SK-N-SH (cell line): ENCODE results near the gene ANKH. TPM values are rescaled to one million over a fixed set of nuclear protein-coding genes. Genes with fewer than 3 reads are reported as not detected.

ENCODE experiments used
- CTCF ChIA-PET: fragments of 300-600, 350-600 bp; formaldehyde crosslinking; extraction: SDS; loops from one replicate; lab custom pipeline; 2021; lab: Yijun Ruan, JAX
- POLR2A ChIA-PET: fragments of 350-600 bp; sonication (Branson Sonifier 250); formaldehyde crosslinking; extraction: SDS; loops from one replicate; lab custom pipeline; 2020; ENCODE audit warnings: antibody characterized with exemption, inconsistent platforms; lab: Yijun Ruan, JAX
- DNase-seq: peaks from one replicate; pipeline ENCODE4 v3.0.0; 2012
- H2AFZ ChIP-seq: fragments of 200-600 bp; sonication (generic); 2 replicates; pipeline ENCODE4 v1.8.1; 2016; ENCODE audit warnings: antibody characterized with exemption, mild to moderate bottlenecking, low read depth
- H3F3A ChIP-seq: fragments of 200-600 bp; sonication (generic); replicated peaks from 2 replicates; pipeline ENCODE3; 2016; ENCODE audit warnings: antibody characterized with exemption, mild to moderate bottlenecking; ENCODE audit not compliant: insufficient read depth
- H3K27ac ChIP-seq, 2 experiments: fragments of 200-500 bp in 1 of 2; fragments of 200-600 bp in 1 of 2; sonication (Bioruptor generic) in 1 of 2; sonication (generic), shearing (Covaris generic) in 1 of 2; 2 replicates each; pipeline versions ENCODE4 v1.5.1 to v1.6.1; 2014 to 2016; ENCODE audit warnings: low read depth in 2 of 2, inconsistent platforms in 1 of 2, low read length in 1 of 2, mild to moderate bottlenecking in 1 of 2, mixed read lengths in 1 of 2
- H3K27me3 ChIP-seq: fragments of 200-600 bp; sonication (generic), shearing (Covaris generic); 2 replicates; pipeline ENCODE4 v1.6.1; 2016; ENCODE audit warnings: mixed run types; ENCODE audit not compliant: insufficient read depth
- H3K36me3 ChIP-seq, 2 experiments: fragments of 200-500 bp in 1 of 2; fragments of 200-600 bp in 1 of 2; sonication (Bioruptor generic) in 1 of 2; sonication (generic) in 1 of 2; replicated peaks in 1 of 2; 2 replicates each; pipeline versions ENCODE3 to v1.5.1; 2014 to 2016; ENCODE audit warnings: low read length in 1 of 2, mild to moderate bottlenecking in 1 of 2; ENCODE audit not compliant: insufficient read depth in 2 of 2, control insufficient read depth in 1 of 2
- H3K4me1 ChIP-seq, 2 experiments: fragments of 200-500 bp in 1 of 2; fragments of 200-600 bp in 1 of 2; sonication (Bioruptor generic) in 1 of 2; sonication (generic), shearing (Covaris generic) in 1 of 2; 2 replicates each; pipeline versions ENCODE4 v1.5.1 to v1.6.1; 2014 to 2016; ENCODE audit warnings: low read depth in 1 of 2, low read length in 1 of 2, mixed run types in 1 of 2; ENCODE audit not compliant: insufficient read depth in 2 of 2, control insufficient read depth in 1 of 2
- H3K4me2 ChIP-seq: fragments of 200-600 bp; sonication (generic), shearing (Covaris generic); 2 replicates; pipeline ENCODE4 v1.6.1; 2017; ENCODE audit warnings: mixed run types
- H3K4me3 ChIP-seq, 2 experiments: fragments of 200-500 bp in 1 of 2; fragments of 200-600 bp in 1 of 2; sonication (Bioruptor generic) in 1 of 2; sonication (generic), shearing (Covaris generic) in 1 of 2; 2 replicates each; pipeline versions ENCODE4 v1.5.1 to v1.8.1; 2014 to 2016; ENCODE audit warnings: low read depth in 2 of 2, inconsistent platforms in 1 of 2, low read length in 1 of 2, mild to moderate bottlenecking in 1 of 2, mixed read lengths in 1 of 2, moderate library complexity in 1 of 2
- H3K79me2 ChIP-seq: fragments of 200-600 bp; sonication (generic); 2 replicates; pipeline ENCODE4 v1.8.1; 2017; ENCODE audit warnings: mild to moderate bottlenecking; ENCODE audit not compliant: insufficient read depth
- H3K9ac ChIP-seq: fragments of 200-600 bp; sonication (generic); 2 replicates; pipeline ENCODE4 v1.6.1; 2017; ENCODE audit warnings: mixed run types
- H3K9me2 ChIP-seq: fragments of 200-600 bp; sonication (generic); 2 replicates; pipeline ENCODE4 v1.6.1; 2017; ENCODE audit warnings: mixed run types
- H3K9me3 ChIP-seq: fragments of 200-600 bp; sonication (generic); 2 replicates; pipeline ENCODE4 v1.6.1; 2017; ENCODE audit warnings: mixed run types, mild to moderate bottlenecking, moderate library complexity
- H4K20me1 ChIP-seq: fragments of 200-600 bp; sonication (generic); 2 replicates; pipeline ENCODE4 v1.6.1; 2017; ENCODE audit warnings: mild to moderate bottlenecking, mixed run types; ENCODE audit not compliant: insufficient read depth
- FOSL2 ChIP-seq: IDR thresholded peaks from 2 replicates; pipeline ENCODE4 v1.4.0; 2012; ENCODE audit warnings: low read depth, mild to moderate bottlenecking, moderate library complexity, borderline replicate concordance
- FOXM1 ChIP-seq: IDR thresholded peaks from 2 replicates; pipeline ENCODE4 v1.4.0; 2012; ENCODE audit warnings: low read depth, mild to moderate bottlenecking
- GATA2 ChIP-seq: sonication (generic); formaldehyde crosslinking; IDR thresholded peaks from 2 replicates; pipeline ENCODE4 v1.5.0; 2020; ENCODE audit warnings: mild to moderate bottlenecking, missing genetic modification reagents
- JUND ChIP-seq: IDR thresholded peaks from 2 replicates; pipeline ENCODE4 v1.4.0; 2012
- MEF2A ChIP-seq: IDR thresholded peaks from 2 replicates; pipeline ENCODE4 v1.4.0; 2012; ENCODE audit warnings: low read depth, borderline replicate concordance
- MXI1 ChIP-seq: IDR thresholded peaks from 2 replicates; pipeline ENCODE4 v1.6.1; 2012; ENCODE audit warnings: mild to moderate bottlenecking, low read depth, low read length, improper control_type of control experiment
- POLR2AphosphoS5 ChIP-seq: IDR thresholded peaks from 2 replicates; pipeline ENCODE4 v1.6.1; 2012; ENCODE audit warnings: low read depth, low read length
- RAD21 ChIP-seq: IDR thresholded peaks from 2 replicates; pipeline ENCODE4 v1.6.1; 2012; ENCODE audit warnings: mild to moderate bottlenecking, low read length
- REST ChIP-seq: IDR thresholded peaks from 2 replicates; pipeline ENCODE4 v1.6.1; 2012; ENCODE audit warnings: mild to moderate bottlenecking, low read depth, low read length, moderate library complexity
- RFX5 ChIP-seq: IDR thresholded peaks from 2 replicates; pipeline ENCODE4 v1.6.1; 2012; ENCODE audit warnings: mild to moderate bottlenecking, improper control_type of control experiment, low read length
- SIN3A ChIP-seq: IDR thresholded peaks from 2 replicates; pipeline ENCODE4 v1.6.1; 2012; ENCODE audit warnings: low read depth, mild to moderate bottlenecking, low read length, moderate library complexity, borderline replicate concordance
- SMC3 ChIP-seq: IDR thresholded peaks from 2 replicates; pipeline ENCODE4 v1.6.1; 2012; ENCODE audit warnings: low read depth, low read length, improper control_type of control experiment
- TCF12 ChIP-seq: IDR thresholded peaks from 2 replicates; pipeline ENCODE4 v1.4.0; 2012
- TEAD4 ChIP-seq: IDR thresholded peaks from 2 replicates; pipeline ENCODE4 v1.4.0; 2012; ENCODE audit warnings: mild to moderate bottlenecking, borderline replicate concordance; ENCODE audit not compliant: insufficient read depth
- USF2 ChIP-seq: fragments of 150-350 bp; IDR thresholded peaks from 2 replicates; pipeline ENCODE4 v1.6.1; 2017; ENCODE audit warnings: antibody characterized with exemption, low read length, low read depth, borderline replicate concordance
- YY1 ChIP-seq: IDR thresholded peaks from 2 replicates; pipeline ENCODE4 v1.4.0; 2012; ENCODE audit warnings: low read depth, mild to moderate bottlenecking
- ZBTB33 ChIP-seq: IDR thresholded peaks from 2 replicates; pipeline ENCODE4 v1.4.0; 2012; ENCODE audit warnings: low read depth, borderline replicate concordance
- WGBS: methylation state at CpG from one replicate; pipeline ENCODE4 v1.1.6; 2017; ENCODE audit warnings: low lambda C conversion rate; 5-methylcytosine and 5-hydroxymethylcytosine counted together
- polyA plus RNA-seq, 3 experiments: library from polyadenylated mRNA; depleted of rRNA; stranded (reverse); fragments of >200 nt; gene quantifications; 2 replicates each; pipeline ENCODE4 v1.2.3, GENCODE V29; 2012
- TF ChIP-seq, protein P1 (sequence below): IDR thresholded peaks from 2 replicates; pipeline ENCODE4 v1.4.0; 2012; ENCODE audit warnings: low read depth

ANKH gene
- polyA plus RNA-seq, 1 of the 3 experiments (the other 2 are of a cell fraction), result 22.0 TPM

- TF ChIP-seq MEF2A (no peak), TCF12 (no peak)
These were observed 166.0 kb downstream of the ANKH start (continued) for GRCh38 chr5:14705556-14705955.

DNA sequence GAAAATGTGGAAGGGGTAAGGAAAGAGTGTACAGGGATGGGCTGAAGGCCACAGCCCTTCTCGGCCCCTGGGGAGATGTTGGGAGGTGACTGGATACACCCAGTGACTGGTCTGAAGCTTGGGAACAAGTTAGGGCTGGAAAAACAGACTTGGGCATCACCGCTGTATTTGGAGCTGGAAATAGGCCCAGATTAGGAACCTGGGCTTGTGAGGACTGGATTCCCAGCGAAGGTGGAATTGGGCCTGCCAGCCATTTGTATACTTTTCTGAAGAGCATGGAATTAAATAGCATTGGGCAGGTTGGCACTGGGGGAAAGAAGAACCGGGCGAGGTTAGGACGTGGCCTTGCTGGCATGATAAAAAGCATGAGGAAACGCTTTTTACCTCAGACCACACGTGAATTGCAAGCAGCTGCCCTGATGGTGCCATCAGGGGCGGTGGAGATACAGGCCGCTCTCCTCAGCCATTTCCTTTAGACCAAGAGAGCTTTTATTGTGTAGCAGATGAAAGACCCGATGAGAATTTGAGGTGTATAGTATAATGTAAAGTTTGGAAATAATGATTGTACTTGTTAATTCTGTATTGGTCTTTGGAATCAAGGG, 169.2 kb downstream of the ANKH start:
- Histone ChIP-seq H3K79me2 (0 out of 2 replicates have a peak, but pooled peaks cover 3% of the 10 kb centered on the region), H3K27ac (no peak overlapping the region), H3K27me3 (no peaks in the 10 kb centered on the region), H3K9me2 (no peaks in the 10 kb centered on the region), H3K4me3 (no peak overlapping the region), H3K4me1 (peaks cover 9 to 14% of the 10 kb centered on the region in 2 experiments; a peak in 3 of 4 replicates), H3K9me3 (no peaks in the 10 kb centered on the region), H3K4me2 (no peak overlapping the region), H3K36me3 (peaks cover 29 to 48% of the 10 kb centered on the region in 2 experiments), H3F3A (peaks cover 14% of the 10 kb centered on the region), H3K9ac (no peak overlapping the region), H4K20me1 (no peaks in the 10 kb centered on the region), H2AFZ (no peak overlapping the region)
- ChIA-PET CTCF (interaction anchor here (0.9 to 1.9 kb wide), 8 partner anchors 8 to 312 kb away, joined by 3 to 7 read pairs (median 5); no protein-coding TSS in a partner anchor), POLR2A (no interaction called here)
- WGBS, result 95% methylated on average over 11 of the region's 11 CpGs
- TF ChIP-seq RFX5 (no peak), RAD21 (no peak), USF2 (no peak), GATA2 (CRISPR knock-in tag) (no peak), YY1 (no peak), TEAD4 (no peak), FOSL2 (no peak), MEF2A (no peak)
- no peak for DNase-seq

- no peak overlapping the region for H3K4me2 ChIP-seq
- H3F3A ChIP-seq, result peaks cover 10% of the 10 kb centered on the region
- H2AFZ ChIP-seq, result no peak overlapping the region
- no peaks in the 10 kb centered on the region for H3K27me3 ChIP-seq
- WGBS, result 92% methylated on average over 7 of the region's 10 CpGs
- ChIA-PET POLR2A (no interaction called here), CTCF (interaction anchor here (1.1 to 1.3 kb wide), 2 partner anchors 26 to 301 kb away, joined by 5 read pairs; no protein-coding TSS in a partner anchor)
- H3K4me3 ChIP-seq, result no peak overlapping the region
- H3K4me1 ChIP-seq, result peaks cover 6 to 7% of the 10 kb centered on the region in 2 experiments; a peak in 2 of 4 replicates
- DNase-seq, result no peak
- peaks cover 24 to 44% of the 10 kb centered on the region in 2 experiments for H3K36me3 ChIP-seq
- 0 out of 2 replicates have a peak, but pooled peaks cover 3% of the 10 kb centered on the region for H3K79me2 ChIP-seq
- no peaks in the 10 kb centered on the region for H3K9me2 ChIP-seq
- no peaks in the 10 kb centered on the region for H3K9me3 ChIP-seq
- H3K9ac ChIP-seq, result no peak overlapping the region
- no peaks in the 10 kb centered on the region for H4K20me1 ChIP-seq
- H3K27ac ChIP-seq, result no peak overlapping the region
- no peak for TF ChIP-seq RAD21
- no peak for TF ChIP-seq JUND
- no peak for TF ChIP-seq ZBTB33
- TF ChIP-seq MXI1, result no peak
- TF ChIP-seq, protein P1, sequence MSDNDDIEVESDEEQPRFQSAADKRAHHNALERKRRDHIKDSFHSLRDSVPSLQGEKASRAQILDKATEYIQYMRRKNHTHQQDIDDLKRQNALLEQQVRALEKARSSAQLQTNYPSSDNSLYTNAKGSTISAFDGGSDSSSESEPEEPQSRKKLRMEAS, result no peak
- no peak for TF ChIP-seq USF2
- TF ChIP-seq SIN3A, result no peak
- no peak for TF ChIP-seq REST
- no peak for TF ChIP-seq SMC3
- no peak for TF ChIP-seq FOXM1
- TF ChIP-seq POLR2AphosphoS5, result no peak
These were observed 170.0 kb downstream of the ANKH start for GRCh38 chr5:14701556-14701955.
